GM18868 (cell line): Measurements from ENCODE around the gene APOL3.
"Not testable (repeated sequence)": the region's sequence is repeated elsewhere in the genome, so short reads cannot be mapped to it uniquely, and the experiment has no call there.

Experiments used
- ATAC-seq: cut with Tn5 transposase; IDR thresholded peaks from one replicate; pipeline ENCODE4 v1.9.1; 2021; ENCODE audit warnings: mild to moderate bottlenecking, moderate library complexity; ENCODE audit not compliant: unreplicated experiment

APOL3 gene

DNA sequence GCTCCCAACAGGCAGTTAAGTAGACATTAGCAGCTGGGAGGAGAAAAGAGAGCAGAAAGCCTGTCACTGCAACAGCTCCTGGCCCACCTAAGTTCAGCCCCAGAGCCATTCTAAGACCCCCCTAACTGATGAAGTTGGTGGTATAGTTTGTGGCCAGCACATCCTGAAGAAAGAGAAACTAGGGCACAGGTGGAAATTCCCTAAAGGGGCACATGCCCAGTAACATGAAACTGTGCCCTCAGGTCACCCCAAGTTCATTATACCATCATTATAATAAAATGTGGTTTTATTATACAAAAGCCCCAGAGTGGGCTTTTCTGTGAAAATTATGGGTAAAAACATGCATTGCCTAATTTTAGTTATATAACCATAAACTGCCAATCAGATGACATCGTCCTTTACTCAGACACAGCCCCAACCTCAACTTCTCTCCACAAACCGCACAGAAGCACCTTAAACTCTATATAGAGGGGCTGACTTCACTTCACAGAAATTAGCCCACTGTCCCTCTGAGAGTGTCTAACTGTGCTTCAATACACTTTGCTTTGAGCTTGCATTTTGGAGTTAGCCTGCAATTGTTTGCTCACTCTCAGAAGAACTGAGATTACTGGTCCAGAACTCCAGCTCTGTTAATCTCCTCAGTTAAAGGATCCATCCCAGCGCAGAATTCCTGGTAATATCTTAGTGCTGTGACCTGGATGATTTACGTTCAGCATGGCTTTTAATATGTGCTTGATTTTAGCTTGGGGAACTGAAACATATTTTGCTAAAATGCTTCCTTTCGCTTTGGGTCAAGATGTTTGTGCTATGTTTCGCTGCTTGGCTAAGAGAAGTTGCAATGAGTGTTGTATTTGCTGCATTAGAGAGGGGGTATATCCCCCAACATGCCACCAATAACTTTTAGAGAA is 1.8 kb upstream of the APOL3 start:
- peak; percentile 63 for ATAC-seq

DNA sequence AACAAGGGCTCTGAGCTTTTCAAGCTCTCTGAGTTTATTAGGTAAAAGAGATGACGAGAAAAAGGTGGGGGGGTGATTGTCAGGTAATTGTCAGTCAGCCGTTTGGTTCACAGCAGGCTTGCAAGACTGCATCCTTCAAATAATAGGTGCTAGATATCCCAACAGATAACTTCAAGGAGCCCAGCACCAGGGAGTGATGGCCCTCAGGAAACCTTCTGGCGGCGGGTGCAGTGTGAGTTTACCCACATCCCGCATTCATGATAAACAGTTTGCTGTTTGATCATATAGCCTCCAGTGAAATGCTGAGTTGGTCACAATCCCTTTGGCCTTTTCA is 1.2 kb upstream of the APOL3 start:
- not testable (repeated sequence) for ATAC-seq

DNA sequence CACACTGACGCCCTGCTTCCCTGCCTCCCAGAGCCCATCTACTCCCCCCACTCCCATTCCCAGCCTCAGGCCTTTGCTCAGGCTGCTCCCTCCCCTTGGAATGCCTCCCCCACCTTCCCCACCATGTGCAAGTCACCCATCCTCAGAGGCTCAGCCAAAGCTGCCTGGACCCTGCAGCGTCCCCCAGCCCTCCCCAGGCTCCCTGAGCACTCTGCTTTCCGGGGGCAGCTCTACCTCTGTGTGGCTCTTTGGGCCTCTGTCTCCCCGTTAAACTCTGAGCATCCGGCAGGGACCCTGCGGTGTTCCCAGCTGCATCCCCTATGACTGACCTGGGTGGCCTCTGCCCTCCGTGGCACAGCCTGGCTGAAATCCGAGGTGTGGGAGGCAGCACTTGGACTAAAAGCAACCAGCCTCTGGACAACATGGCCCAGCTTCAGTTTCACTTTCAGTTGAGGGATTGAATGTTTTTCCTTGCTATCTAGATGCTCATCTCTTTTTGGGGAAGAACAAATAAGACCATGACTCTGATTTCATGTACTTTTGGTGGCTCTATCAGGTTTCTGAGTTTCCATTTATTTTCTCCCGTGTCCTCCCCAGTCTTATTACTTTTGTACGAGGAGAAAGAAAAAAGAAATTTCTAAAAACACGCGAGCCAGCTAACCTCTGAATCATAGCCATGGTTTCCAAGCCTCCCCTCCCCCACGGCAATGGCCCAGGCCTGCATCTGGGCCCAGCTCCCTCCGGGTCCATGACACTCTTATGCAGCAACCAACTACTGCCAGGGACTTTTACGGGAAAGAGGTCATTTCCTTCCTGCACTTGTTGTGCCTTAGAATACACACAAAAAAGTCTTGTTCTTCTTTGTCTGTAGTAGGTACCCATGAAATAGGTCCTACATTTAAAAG is 3.8 kb downstream of the APOL3 start:
- no peak for ATAC-seq

DNA sequence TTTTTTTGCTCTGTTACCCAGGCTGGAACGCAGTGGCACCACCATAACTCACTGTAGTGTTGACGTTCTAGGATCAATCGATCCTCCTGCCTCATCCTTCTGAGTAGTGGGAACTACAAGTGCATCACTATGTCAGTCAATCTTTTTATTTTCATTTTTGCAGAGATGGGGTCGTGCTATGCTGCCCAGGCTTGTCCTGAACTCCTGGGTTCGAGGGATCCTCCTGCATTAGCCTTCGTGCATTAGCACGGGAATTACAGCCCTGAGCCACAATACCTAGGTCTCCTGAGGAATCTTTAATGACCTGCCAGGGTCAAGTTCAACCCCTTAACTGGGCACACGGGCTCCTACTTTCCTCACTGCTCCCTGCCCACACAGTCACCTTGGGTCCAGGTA is 4.4 kb downstream of the APOL3 start:
- ATAC-seq, result no peak

DNA sequence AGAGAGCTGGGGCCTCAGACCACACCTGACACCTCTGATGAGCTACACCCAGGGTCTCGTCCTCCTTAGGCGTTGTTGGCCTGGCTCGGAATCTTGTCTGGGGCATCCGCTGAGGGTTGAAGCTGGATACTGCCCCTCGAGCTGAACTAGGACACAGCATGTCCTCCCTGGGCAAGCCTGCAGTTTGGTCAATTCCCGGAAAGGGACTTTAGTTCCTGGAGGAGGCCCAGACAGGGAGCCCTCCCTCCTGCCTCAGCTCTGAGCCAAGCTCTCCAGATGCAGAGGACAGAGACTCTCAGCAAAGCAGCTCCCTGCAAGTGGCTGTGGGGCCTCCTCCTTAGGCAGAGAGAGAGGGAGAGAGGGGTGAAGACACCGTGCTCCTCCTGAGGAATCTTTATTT is 4.9 kb downstream of the APOL3 start:
- no peak for ATAC-seq

DNA sequence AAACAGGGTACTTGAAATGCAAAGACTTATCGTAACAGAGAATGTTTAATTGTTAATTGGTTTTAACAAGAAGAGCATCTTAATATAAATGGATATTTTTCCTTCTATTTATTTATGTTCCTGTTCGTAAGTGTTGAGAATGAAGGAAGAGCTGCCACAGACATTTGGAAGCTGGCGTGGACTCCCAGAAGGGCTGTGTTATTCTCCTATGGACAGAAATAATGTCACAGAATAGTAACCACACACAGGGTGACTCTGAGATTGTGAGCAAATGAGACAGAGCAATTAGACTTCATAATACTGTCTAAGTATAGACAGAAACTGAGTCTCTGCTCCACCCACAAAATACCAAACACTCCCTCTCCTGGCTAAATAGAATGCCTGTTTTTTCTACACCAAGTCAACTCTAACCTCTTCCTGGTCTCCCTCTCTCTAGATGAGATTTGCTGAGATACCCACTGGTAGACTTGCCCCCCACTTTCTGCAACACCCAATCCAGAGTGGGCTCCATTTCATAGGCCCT is 6.1 kb downstream of the APOL3 start:
- no peak for ATAC-seq

DNA sequence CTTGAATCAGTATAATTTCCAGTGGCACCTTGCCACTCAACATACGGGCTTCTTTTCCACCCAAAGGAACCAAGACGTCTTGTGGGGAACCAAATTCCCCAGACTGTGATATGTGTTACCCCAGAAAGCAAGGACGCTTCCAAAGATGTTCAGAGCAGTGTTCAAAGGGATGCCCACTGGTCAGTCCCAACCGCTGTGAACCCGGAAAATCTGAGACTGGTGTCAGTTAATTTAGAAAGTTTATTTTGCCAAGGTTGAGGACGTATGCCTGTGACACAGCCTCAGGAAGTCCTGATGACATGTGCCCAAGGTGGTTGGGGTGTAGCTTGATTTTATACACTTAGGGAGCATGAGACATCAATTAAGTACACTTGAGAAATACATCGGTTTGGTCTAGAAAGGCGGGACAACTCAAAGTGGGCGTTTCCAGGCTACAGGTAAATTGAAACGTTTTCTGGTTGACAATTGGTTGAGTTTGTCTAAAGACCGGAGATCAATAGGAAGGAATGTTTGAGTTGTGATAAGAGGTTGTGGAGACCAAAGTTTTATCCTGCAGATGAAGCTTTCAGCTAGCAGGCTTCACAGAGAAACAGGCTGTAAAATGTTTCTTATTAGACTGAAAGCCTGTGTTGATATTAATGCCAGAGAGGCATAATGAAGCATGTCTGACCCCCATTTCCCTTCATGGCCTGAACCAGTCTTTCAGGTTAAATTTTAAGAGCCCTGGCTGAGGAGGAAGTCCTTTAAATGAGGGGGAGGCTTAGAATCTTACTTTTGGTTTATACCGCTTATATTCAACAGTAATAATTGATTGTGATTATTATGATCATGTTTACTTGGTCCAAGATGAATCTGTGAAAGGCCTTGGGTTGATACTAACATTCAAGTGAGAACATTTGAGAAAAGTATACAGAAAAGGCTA is 6.8 kb downstream of the APOL3 start:
- ATAC-seq, result no peak

DNA sequence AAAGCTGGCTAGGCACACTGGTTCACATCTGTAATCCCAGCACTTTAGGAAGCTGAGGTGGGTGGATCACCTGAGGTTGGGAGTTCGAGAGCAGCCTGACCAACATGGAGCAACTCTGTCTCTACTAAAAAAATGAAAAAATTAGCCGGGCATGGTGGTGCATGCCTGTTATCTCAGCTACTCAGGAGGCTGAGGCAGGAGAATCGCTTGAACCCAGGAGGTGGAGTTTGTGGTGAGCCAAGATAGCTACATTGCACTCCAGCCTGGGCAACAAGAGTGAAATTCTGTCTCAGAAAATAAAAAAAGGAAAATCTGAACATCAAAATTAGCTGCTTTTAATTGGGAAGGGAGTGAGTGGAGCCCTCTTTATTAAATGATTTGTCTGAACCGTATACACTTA is 7.7 kb downstream of the APOL3 start:
- not testable (repeated sequence) for ATAC-seq

DNA sequence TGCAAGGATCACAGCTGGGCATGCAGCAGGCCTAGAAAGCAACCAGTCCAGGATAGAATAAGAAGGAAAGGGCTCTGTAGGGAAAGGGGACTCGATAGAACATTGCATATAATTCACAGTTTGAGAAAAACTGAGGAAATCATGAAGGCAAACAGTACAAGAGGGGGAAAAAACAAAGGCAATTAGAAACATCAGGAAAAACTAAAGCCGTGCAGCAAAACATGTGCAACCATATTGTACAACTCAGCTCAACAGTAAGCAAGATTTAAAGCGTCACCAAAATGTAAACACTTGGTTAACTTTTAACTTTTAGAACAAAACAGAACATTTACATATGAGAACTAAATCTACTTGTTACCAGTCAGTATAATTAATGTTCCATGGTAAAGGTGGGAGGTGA is 8.5 kb downstream of the APOL3 start:
- ATAC-seq, result no peak

DNA sequence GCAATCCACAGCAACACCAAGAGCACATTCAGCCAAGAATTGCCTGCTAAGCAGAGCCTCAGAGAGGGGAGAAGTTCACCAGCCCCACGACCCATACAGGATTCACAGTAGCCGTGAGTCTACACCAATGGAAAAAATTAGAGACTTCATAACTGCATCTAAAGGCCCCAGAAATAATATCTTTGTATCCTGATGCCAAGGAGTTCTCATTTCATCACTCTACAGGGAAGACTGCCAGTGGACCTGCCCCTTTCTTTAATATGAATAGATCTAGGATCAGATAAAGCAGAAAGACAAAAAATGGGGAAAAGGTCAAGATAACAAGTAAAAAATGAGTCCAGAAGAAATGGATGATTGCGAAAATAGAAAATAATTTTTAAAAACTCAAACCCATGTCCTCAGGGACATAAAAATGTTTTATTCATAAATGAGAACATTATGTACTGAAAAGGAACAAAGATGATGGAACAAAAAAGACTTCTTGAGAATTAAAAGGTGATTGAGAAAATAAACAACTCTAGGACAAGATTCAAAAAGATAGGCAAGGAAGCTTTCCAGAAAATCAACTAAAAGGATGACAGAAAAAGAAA is 9.5 kb downstream of the APOL3 start:
- no peak for ATAC-seq

DNA sequence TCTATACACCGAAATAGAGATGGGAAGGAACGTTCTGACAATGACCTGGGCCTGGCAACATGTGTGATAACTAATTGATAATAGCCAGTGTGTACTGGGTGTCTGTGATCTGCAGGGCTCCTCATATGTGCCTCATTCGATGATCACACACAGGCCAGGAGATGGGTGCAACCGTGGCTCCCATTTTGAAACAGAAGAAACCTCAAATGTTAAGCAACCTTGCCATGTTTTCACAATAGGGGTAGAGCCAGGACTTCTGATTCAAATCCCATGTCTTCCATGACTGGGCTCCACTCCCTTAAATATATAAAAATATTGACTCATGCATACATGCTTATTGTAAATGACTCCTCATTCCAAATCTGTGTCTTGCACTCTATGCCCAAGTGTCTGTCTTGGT is 11.1 kb downstream of the APOL3 start:
- no peak for ATAC-seq

DNA sequence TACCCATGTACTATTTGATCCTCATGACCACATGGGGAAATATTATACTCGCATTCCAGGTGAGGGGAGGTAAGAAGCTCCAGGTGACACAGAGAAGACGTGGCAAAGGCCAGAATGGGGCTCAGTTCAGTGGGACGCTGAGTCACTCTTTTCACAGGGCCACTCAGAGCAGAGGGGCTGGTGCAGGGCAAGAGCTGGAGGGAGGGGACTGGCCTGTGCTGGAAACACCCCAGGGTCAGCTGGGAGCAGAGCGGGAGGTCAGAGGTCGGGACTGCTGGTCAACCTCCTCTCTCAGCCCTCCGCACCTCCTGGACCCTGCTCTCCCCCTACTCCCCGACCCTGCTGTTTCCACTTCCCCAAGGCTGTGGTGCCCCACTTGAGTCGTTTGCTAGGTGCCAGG is 12.1 kb downstream of the APOL3 start:
- no peak for ATAC-seq

DNA sequence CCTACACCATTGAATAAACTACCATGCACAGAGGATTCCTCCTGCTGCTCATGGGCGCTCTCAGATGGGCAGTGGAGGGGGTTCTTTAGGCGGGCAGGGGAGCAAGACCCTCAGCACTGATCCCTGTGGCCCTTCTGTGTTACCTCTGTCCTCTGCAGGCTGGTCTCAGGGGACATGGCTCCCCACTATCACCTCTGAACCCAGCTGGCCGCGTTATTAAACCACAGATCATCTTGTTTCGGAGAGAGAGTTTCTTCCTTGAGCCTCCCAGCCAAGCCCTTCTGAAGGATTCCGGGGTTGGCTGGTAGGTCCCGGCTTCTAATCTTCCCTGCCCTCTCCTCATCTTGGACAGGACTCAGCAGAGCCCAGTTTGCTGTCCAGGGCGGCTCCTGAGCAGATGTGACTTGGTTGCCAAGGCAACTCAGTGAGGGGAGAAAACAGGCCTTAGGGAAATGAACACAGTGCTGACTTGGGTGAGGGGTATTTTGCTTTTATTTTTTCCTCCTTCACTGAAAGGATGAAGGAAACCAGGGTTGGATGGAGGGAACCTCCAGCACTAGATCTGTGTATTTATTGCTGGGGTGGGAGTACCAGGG is 13.3 kb downstream of the APOL3 start:
- no peak for ATAC-seq

DNA sequence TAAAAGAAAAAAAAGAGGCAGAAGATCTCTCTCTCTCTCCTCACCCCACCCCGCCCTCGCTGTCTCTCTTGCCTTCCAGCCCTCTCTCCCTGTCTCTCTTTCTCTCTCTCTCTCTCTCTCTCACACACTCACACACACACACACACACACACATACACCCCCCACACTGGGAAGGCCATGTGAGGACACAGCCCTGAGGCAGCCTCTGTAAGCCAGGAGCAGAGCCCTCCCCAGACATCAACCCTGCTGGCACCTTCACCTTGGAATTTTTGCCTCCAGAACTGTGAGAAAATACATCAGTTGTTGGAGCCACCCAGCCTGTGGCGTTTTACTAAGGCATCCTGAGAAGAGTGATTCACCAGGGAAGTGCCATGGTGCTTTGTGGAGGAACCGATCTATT is 14.7 kb downstream of the APOL3 start:
- ATAC-seq, result no peak

DNA sequence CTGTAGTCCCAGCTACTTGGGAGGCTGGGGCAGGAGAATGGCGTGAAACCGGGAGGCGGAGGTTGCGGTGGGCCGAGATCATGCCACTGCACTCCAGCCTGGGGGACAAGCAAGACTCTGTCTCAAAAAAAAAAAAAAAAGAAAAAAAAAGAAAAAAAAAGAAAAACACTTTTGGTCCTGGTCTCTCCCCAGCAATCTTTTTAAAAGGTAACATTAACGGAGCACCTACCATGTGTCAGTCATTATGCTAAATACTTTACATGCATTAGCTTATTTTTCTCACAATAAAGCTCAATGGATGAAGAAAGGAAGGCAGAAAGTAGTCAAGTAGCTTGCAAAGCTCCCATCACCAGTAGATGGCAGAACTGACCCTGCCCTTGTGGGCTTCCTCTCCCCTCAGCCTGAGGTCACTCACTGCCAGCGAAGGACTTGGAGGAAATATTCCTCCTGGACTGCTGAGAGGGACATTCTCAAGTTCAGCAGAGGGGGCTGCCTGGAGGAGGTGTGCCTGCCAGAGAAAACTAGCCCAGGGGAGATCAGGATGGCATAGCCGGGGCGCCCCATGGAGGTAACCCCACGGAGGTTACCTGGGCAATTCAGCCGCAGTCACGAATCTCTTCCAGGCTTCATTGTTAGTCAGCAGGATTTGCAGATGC is 15.5 kb downstream of the APOL3 start:
- no peak for ATAC-seq

DNA sequence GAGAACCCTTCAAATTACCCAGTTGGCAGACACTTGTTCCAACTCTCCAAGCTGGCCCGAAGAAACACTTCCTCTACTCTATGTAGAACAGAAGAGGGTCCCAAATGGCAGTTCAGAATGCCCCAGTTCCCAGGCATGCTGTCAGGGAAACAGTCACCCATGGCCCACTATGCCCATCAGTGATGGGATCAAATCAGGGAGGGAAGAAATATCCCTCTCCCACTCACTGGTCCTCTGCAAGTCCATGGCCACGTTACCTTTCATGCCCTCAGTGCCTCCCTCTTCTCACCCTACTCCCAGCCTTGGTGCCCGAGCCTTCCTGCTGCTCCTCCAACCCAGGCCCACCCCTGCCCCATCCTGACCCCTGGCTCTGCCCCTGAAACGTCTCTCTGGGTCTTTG is 16.6 kb downstream of the APOL3 start:
- ATAC-seq, result no peak

DNA sequence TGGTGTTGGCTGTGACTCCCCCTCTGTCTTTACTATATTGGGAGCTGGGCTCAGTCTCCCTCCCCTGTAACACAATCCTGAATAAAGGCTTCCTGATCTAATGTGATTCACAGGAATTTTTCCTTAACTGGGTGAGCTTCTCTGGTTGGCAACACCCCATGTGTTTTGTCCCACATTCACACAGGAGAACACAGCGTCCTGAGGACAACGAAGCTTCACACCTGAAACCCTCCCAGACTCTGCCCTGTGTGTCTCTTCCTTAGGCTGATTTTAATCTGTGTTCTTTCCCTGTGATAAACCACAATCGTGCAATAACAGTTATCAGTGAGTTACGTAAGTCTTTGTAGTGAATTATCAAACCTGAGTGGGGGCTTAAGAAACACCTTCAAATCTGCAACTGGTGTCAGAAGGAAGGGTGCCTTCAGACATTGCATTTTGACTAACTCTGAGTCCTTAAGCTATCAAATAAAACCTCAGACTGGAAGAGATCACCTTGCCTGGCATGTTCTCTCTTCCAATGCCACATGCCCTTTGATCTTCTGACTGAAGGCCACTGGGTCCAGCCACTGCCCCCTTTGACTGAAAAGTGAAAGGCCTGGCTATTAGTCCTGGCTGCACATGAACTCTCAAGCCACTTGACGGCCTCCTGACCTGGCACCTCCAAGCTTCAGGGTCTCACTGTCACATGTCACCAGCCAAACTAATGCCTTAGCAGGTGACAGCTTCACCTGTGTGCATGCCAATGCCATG is 17.3 kb downstream of the APOL3 start:
- no peak for ATAC-seq

DNA sequence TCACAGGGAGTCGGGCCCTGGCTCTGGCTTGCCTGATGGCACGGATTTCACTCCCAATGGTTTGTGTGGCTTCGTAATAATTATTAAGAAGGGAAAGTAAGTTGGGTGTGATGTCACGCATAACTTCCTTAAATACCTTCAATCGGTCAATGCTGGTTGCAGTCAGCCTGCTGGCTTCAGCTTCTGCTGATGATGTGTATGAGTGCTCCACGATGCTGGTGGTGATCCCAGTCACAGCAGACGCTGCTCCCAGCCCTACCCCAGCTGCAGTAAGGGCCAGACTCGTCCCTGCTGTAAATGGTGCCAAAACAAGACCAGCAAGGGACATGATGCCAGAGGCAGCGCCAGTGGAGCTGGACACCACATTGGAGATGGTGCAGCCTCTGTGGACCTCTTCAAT is 19.1 kb downstream of the APOL3 start:
- ATAC-seq, result no peak

DNA sequence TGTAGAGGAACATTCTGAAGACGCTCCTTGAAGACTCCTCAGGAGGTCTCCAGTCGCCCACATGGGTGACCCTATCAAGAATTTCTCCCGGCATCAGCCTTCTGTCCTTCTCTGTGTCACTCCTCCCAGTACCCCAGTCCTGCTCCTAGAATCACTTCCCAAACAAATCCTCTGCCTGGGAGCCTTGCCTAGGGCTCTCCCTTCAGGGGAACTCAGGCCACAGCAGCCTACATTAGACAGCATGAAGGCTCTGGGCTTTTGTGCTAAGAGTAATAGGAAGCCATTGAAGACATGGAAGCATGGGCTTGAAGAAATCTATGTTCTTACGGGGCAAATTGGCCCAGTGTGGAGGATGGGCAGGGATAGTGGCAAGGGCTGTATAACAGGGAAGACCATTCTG is 21.8 kb downstream of the APOL3 start:
- not testable (repeated sequence) for ATAC-seq
